ENCODE results near the gene HPCAL1. TPM values are rescaled to one million over a fixed set of nuclear protein-coding genes. Genes with fewer than 3 reads are reported as not detected.

Gene HPCAL1
- total and polyA plus RNA-seq, 10 of the 15 experiments (the other 5 are each of a cell fraction or from before 2014, with no cell fraction given), result 0.40 to 12.8 (median 7.9) TPM

- no peak for TF ChIP-seq TARDBP (IDR thresholded peaks at IDR 0.05; ENCODE audit: borderline replicate concordance)
- TF ChIP-seq MYC (IDR thresholded peaks at IDR 0.05; ENCODE audit: insufficient read depth, insufficient read length, insufficient replicate concordance, low read length, severe bottlenecking), result no peak
Measured at GRCh38 chr2:10273215-10274175, 29.2 kb upstream of the HPCAL1 start (continued).

GRCh38 chr2:10274376-10274775, 28.3 kb upstream of the HPCAL1 start:
- POLR2A ChIA-PET, result no interaction called here
- Histone ChIP-seq H2AFZ (ENCODE audit: control insufficient read depth, low read depth, low read length) (no peak overlapping the region), H3K4me1 (ENCODE audit: control insufficient read depth, insufficient read depth, low read length) (peaks cover 2% of the 10 kb centered on the region; the same call in 1 of the 2 replicates), H3K4me3 (no peak overlapping the region), H3K36me3 (ENCODE audit: control insufficient read depth in 2 of 2, insufficient read depth in 2 of 2, low read length in 1 of 2) (no peaks in the 10 kb centered on the region), H4K20me1 (ENCODE audit: control insufficient read depth, insufficient read depth) (no peaks in the 10 kb centered on the region), H3K27ac (ENCODE audit: control insufficient read depth, insufficient read depth) (no peak overlapping the region), H3K27me3 (replicated peaks in 1 of 2; ENCODE audit: control insufficient read depth in 2 of 2, insufficient read depth in 2 of 2, low read length in 1 of 2) (peaks cover 0 to 1% of the 10 kb centered on the region in 2 experiments; a peak in 2 of 4 replicates), H3K79me2 (ENCODE audit: control insufficient read depth, insufficient read depth, low read length) (no peaks in the 10 kb centered on the region), H3K9me3 (replicated peaks; ENCODE audit: control insufficient read depth, insufficient read depth, low read length) (no peaks in the 10 kb centered on the region), H3K4me2 (ENCODE audit: control insufficient read depth, insufficient read depth) (no peak overlapping the region), H3K9ac (ENCODE audit: control insufficient read depth, insufficient read depth, low read length) (no peak overlapping the region)
- SMC1A ChIA-PET (ENCODE audit: uncharacterized antibody, unreplicated experiment), result interaction anchor here (1.5 kb wide), 2 partner anchors 134 to 161 kb away, joined by 4 to 8 read pairs; no protein-coding TSS in a partner anchor
- CTCF ChIA-PET, result interaction anchor here (0.7 to 1.6 kb wide), 2 partner anchors 57 to 135 kb away, joined by 3 to 9 read pairs; no protein-coding TSS in a partner anchor
- no TSS peak for BruUV-seq (replicated peaks)
- intact Hi-C loops (cut with micrococcal nuclease; ENCODE audit: unreplicated experiment), result no loop called here
- WGBS (ENCODE audit: insufficient coverage, insufficient replicate concordance, low lambda C conversion rate, missing lambda C conversion rate), result 65% methylated on average over 14 of the region's 14 CpGs
- in situ Hi-C loops (cut with MboI), result no loop called here
- DNase-seq (ENCODE audit: low read depth, low spot score), result no peak
- no peak for FAIRE-seq
- TF ChIP-seq CBX3 (IDR thresholded peaks at IDR 0.05; ENCODE audit: borderline replicate concordance, low read depth) (no peak), USF1 (IDR thresholded peaks at IDR 0.05; ENCODE audit: borderline replicate concordance, extremely low read length, insufficient read depth, low read depth, low read length) (no peak), RELB (IDR thresholded peaks at IDR 0.05; ENCODE audit: low read depth) (no peak), USF2 (IDR thresholded peaks at IDR 0.05; ENCODE audit: borderline replicate concordance, low read depth, low read length) (no peak)
- no peak for ATAC-seq
- RAD21 ChIA-PET (ENCODE audit: unreplicated experiment), result no interaction called here
